ENCODE results near the gene GABPB1.

Gene GABPB1

DNA sequence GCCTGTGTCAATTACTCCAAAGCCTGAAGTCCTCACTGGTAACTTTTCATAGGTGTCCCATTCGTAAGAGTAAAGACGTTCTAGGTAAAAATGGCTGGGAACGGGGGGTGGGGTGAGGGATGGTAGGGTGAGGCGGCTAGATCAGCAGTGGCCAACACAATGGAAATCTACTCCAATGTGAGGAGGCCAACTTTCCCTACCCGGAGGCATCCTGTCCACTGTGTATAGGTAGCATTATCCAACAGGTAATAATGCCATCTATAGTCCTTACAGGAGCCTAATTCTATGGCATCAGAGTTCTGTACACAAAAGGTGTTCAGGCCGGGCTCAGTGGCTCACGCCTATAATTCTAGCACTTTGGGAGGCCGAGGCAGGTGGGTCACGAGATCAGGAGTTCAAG lies 118.6 kb downstream of the GABPB1 start:
- no peaks in the 10 kb centered on the region for H3K27me3 ChIP-seq (replicated peaks; ENCODE audit: insufficient read depth, low read length)

GRCh38 chr15:50235794-50236193 lies 119.2 kb downstream of the GABPB1 start:
- no peak for DNase-seq
- Histone ChIP-seq H3K9me2 (replicated peaks; ENCODE audit: insufficient read depth, low read length) (no peaks in the 10 kb centered on the region), H2AFZ (ENCODE audit: low read length) (no peak overlapping the region), H3K27ac (ENCODE audit: low read length) (no peak overlapping the region), H3K4me2 (ENCODE audit: low read depth, low read length) (no peak overlapping the region), H3K36me3 (replicated peaks; ENCODE audit: insufficient read depth, low read length) (no peaks in the 10 kb centered on the region), H3F3A (ENCODE audit: insufficient read depth, low read length) (no peaks in the 10 kb centered on the region), H3K4me1 (ENCODE audit: low read length) (no peaks in the 10 kb centered on the region), H4K20me1 (ENCODE audit: insufficient read depth, low read length) (no peaks in the 10 kb centered on the region), H3K9ac (ENCODE audit: low read length) (no peak overlapping the region), H3K4me3 (ENCODE audit: low read length) (no peak overlapping the region), H3K27me3 (replicated peaks; ENCODE audit: insufficient read depth, low read length) (no peaks in the 10 kb centered on the region), H3K9me3 (replicated peaks; ENCODE audit: insufficient read depth, low read length) (no peaks in the 10 kb centered on the region), H3K79me2 (ENCODE audit: low read length) (no peaks in the 10 kb centered on the region)
- TF ChIP-seq, protein P1, sequence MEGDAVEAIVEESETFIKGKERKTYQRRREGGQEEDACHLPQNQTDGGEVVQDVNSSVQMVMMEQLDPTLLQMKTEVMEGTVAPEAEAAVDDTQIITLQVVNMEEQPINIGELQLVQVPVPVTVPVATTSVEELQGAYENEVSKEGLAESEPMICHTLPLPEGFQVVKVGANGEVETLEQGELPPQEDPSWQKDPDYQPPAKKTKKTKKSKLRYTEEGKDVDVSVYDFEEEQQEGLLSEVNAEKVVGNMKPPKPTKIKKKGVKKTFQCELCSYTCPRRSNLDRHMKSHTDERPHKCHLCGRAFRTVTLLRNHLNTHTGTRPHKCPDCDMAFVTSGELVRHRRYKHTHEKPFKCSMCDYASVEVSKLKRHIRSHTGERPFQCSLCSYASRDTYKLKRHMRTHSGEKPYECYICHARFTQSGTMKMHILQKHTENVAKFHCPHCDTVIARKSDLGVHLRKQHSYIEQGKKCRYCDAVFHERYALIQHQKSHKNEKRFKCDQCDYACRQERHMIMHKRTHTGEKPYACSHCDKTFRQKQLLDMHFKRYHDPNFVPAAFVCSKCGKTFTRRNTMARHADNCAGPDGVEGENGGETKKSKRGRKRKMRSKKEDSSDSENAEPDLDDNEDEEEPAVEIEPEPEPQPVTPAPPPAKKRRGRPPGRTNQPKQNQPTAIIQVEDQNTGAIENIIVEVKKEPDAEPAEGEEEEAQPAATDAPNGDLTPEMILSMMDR (IDR thresholded peaks at IDR 0.05; ENCODE audit: low read length), result no peak
- TF ChIP-seq EZH2phosphoT487 (IDR thresholded peaks at IDR 0.05; ENCODE audit: low read length) (no peak), EZH2 (optimal IDR thresholded peaks at IDR 0.05; ENCODE audit: low read depth, low read length) (no peak)

More for the DNA sequence above, 118.6 kb downstream of the GABPB1 start:
- Histone ChIP-seq H3K27ac (ENCODE audit: low read length) (no peak overlapping the region), H3K9ac (ENCODE audit: low read length) (no peak overlapping the region), H3K4me3 (ENCODE audit: low read length) (no peak overlapping the region), H3K4me1 (ENCODE audit: low read length) (no peaks in the 10 kb centered on the region), H2AFZ (ENCODE audit: low read length) (no peak overlapping the region), H3K4me2 (ENCODE audit: low read depth, low read length) (no peak overlapping the region), H4K20me1 (ENCODE audit: insufficient read depth, low read length) (no peaks in the 10 kb centered on the region), H3K9me2 (replicated peaks; ENCODE audit: insufficient read depth, low read length) (no peaks in the 10 kb centered on the region), H3K9me3 (replicated peaks; ENCODE audit: insufficient read depth, low read length) (no peaks in the 10 kb centered on the region), H3F3A (ENCODE audit: insufficient read depth, low read length) (no peaks in the 10 kb centered on the region), H3K79me2 (ENCODE audit: low read length) (no peaks in the 10 kb centered on the region), H3K36me3 (replicated peaks; ENCODE audit: insufficient read depth, low read length) (no peaks in the 10 kb centered on the region)
- TF ChIP-seq EZH2phosphoT487 (IDR thresholded peaks at IDR 0.05; ENCODE audit: low read length), result no peak
- TF ChIP-seq EZH2 (optimal IDR thresholded peaks at IDR 0.05; ENCODE audit: low read depth, low read length), result no peak
- TF ChIP-seq, protein P1 (IDR thresholded peaks at IDR 0.05; ENCODE audit: low read length), result no peak
- no peak for DNase-seq

DNA sequence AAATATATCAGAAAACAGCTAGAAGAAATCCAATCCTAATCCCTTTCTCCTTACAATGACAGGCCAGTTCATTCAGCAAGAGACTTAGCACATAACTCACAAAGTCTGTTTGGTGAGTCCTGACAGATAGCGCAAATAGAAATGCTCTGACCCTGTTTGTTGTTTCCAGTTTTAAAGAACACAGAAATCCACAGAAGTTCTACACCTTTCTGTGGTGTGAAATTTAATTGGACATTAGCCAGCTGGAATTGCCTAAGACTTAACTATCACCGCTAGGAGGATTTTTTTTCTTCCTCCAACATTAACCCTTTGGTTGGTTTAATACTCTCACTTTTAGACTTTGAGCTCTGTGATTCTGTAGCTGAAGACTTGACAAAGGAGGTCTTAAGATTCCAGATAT lies 120.2 kb downstream of the GABPB1 start:
- no peak for DNase-seq
- H3K36me3 ChIP-seq (replicated peaks; ENCODE audit: insufficient read depth, low read length), result no peaks in the 10 kb centered on the region
- H3K4me3 ChIP-seq (ENCODE audit: low read length), result no peak overlapping the region
- H3K9me3 ChIP-seq (replicated peaks; ENCODE audit: insufficient read depth, low read length), result no peaks in the 10 kb centered on the region
- no peak overlapping the region for H2AFZ ChIP-seq (ENCODE audit: low read length)
- TF ChIP-seq EZH2 (optimal IDR thresholded peaks at IDR 0.05; ENCODE audit: low read depth, low read length) (no peak), EZH2phosphoT487 (IDR thresholded peaks at IDR 0.05; ENCODE audit: low read length) (no peak)
- TF ChIP-seq, protein P1 (IDR thresholded peaks at IDR 0.05; ENCODE audit: low read length), result no peak
- no peaks in the 10 kb centered on the region for H3K27me3 ChIP-seq (replicated peaks; ENCODE audit: insufficient read depth, low read length)
- H3K27ac ChIP-seq (ENCODE audit: low read length), result no peak overlapping the region
- H3K4me1 ChIP-seq (ENCODE audit: low read length), result no peaks in the 10 kb centered on the region
- no peak overlapping the region for H3K4me2 ChIP-seq (ENCODE audit: low read depth, low read length)
- H3F3A ChIP-seq (ENCODE audit: insufficient read depth, low read length), result no peaks in the 10 kb centered on the region
- no peaks in the 10 kb centered on the region for H3K79me2 ChIP-seq (ENCODE audit: low read length)
- no peaks in the 10 kb centered on the region for H3K9me2 ChIP-seq (replicated peaks; ENCODE audit: insufficient read depth, low read length)
- no peaks in the 10 kb centered on the region for H4K20me1 ChIP-seq (ENCODE audit: insufficient read depth, low read length)
- no peak overlapping the region for H3K9ac ChIP-seq (ENCODE audit: low read length)
